Naive thymus-derived CD4-positive, alpha-beta T cell (primary cell): ENCODE data around the gene TUT4. TPM values are rescaled to one million over a fixed set of nuclear protein-coding genes. Genes with fewer than 3 reads are reported as not detected.

ENCODE experiments used
- ATAC-seq: fragments of 150-1000 bp; cut with Tn5 transposase; 2 replicates; pipeline ENCODE4 v1.10.0; 2021; ENCODE audit warnings: mild to moderate bottlenecking, moderate library complexity
- CTCF ChIA-PET: fragments of 350-600 bp; sonication (Branson Sonifier 250); formaldehyde crosslinking; loops from one replicate; lab custom pipeline; 2021; ENCODE audit warnings: antibody characterized with exemption; lab: Charles Lee
- POLR2A ChIA-PET: fragments of 350-600 bp; sonication (Branson Sonifier 250); formaldehyde crosslinking; loops from one replicate; lab custom pipeline; 2021; ENCODE audit warnings: antibody characterized with exemption, inconsistent platforms; lab: Charles Lee
- DNase-seq, 9 donors: peaks; one replicate each; pipeline versions ENCODE4 v3.0.0 to v3.0.0-alpha.2; 2020 to 2022; ENCODE audit warnings: mixed read lengths in 1 of 9
- H3K27ac ChIP-seq: one replicate; pipeline ENCODE4 v1.7.0; 2013; ENCODE audit warnings: mild to moderate bottlenecking, low read depth, low read length, moderate library complexity
- H3K27me3 ChIP-seq, 2 donors: one replicate each; pipeline ENCODE4 v1.7.0; 2013; ENCODE audit warnings: low read length in 2 of 2, mild to moderate bottlenecking in 2 of 2, moderate library complexity in 2 of 2; ENCODE audit not compliant: control insufficient read depth in 2 of 2, insufficient read depth in 2 of 2
- H3K36me3 ChIP-seq, 3 experiments: 1 replicate in 2 of 3; 2 replicates in 1 of 3; pipeline ENCODE4 v1.7.0; 2013; ENCODE audit warnings: low read length in 3 of 3, mild to moderate bottlenecking in 3 of 3, moderate library complexity in 1 of 3; ENCODE audit not compliant: insufficient read depth in 3 of 3, control insufficient read depth in 2 of 3
- H3K4me1 ChIP-seq, 2 donors: one replicate each; pipeline ENCODE4 v1.7.0; 2013; ENCODE audit warnings: low read length in 2 of 2, mild to moderate bottlenecking in 2 of 2, moderate library complexity in 1 of 2; ENCODE audit not compliant: control insufficient read depth in 2 of 2, insufficient read depth in 2 of 2
- H3K4me3 ChIP-seq: 2 replicates; pipeline ENCODE4 v1.7.0; 2013; ENCODE audit warnings: mild to moderate bottlenecking, low read length
- H3K9me3 ChIP-seq, 3 experiments: 1 replicate in 2 of 3; 2 replicates in 1 of 3; pipeline ENCODE4 v1.7.0; 2013; ENCODE audit warnings: low read length in 3 of 3; ENCODE audit not compliant: control insufficient read depth in 2 of 3
- H3K27ac Mint-ChIP-seq, 9 donors: one replicate each; pipeline ENCODE4 v1.8.0; 2020 to 2022; ENCODE audit warnings: mixed read lengths in 9 of 9, mild to moderate bottlenecking in 8 of 9, moderate library complexity in 5 of 9, inconsistent platforms in 2 of 9
- H3K27me3 Mint-ChIP-seq, 5 donors: one replicate each; pipeline ENCODE4 v1.8.0; 2021 to 2022; ENCODE audit warnings: mixed read lengths in 5 of 5, mild to moderate bottlenecking in 1 of 5
- H3K36me3 Mint-ChIP-seq, 5 donors: one replicate each; pipeline ENCODE4 v1.8.0; 2020 to 2022; ENCODE audit warnings: mixed read lengths in 5 of 5, mild to moderate bottlenecking in 3 of 5, inconsistent platforms in 1 of 5
- H3K4me1 Mint-ChIP-seq, 7 donors: one replicate each; pipeline ENCODE4 v1.8.0; 2020 to 2022; ENCODE audit warnings: mixed read lengths in 7 of 7, mild to moderate bottlenecking in 3 of 7, inconsistent platforms in 1 of 7
- H3K4me3 Mint-ChIP-seq, 10 donors: one replicate each; pipeline ENCODE4 v1.8.0; 2020 to 2022; ENCODE audit warnings: mild to moderate bottlenecking in 10 of 10, mixed read lengths in 10 of 10, moderate library complexity in 6 of 10, inconsistent platforms in 2 of 10
- H3K9me3 Mint-ChIP-seq, 11 donors: one replicate each; pipeline ENCODE4 v1.8.0; 2020 to 2022; ENCODE audit warnings: mixed read lengths in 11 of 11, mild to moderate bottlenecking in 4 of 11, inconsistent platforms in 1 of 11, moderate library complexity in 1 of 11
- intact Hi-C, 2 donors: fragments of 100-400 bp; cut with micrococcal nuclease; formaldehyde crosslinking; loops; one replicate each; pipeline ENCODE4 v1.15.1; 2023
- polyA plus RNA-seq, 2 donors: library from polyadenylated mRNA; unstranded; fragments of 300-500 nt; fragmentation: Illumina TruSeq; gene quantifications; one replicate each; pipeline ENCODE4 v1.2.3, GENCODE V29; 2021
- total RNA-seq, 6 experiments: library from RNA in 5 of 6; stranded (reverse) in 5 of 6; gene quantifications; 1 replicate in 5 of 6; 2 replicates in 1 of 6; pipeline ENCODE4 v1.2.3 and lab custom pipeline; 2021 to 2026

TUT4 gene
- total and polyA plus RNA-seq, 7 experiments from 2014 or later = 32.8 to 169 (median 127) TPM

- Histone ChIP-seq H3K27ac (no peak overlapping the region), H3K27me3 (no peaks in the 10 kb centered on the region), H3K4me3 (no peak overlapping the region), H3K9me3 (no peaks in the 10 kb centered on the region), H3K36me3 (peaks cover 4 to 14% (median 6%) of the 10 kb centered on the region in 3 experiments), H3K4me1 (no peaks in the 10 kb centered on the region)
- Mint-ChIP-seq H3K27me3 (no peaks in the 10 kb centered on the region), H3K4me1 (peaks cover 4 to 35% (median 30%) of the 10 kb centered on the region in 7 donors), H3K9me3 (no peaks in the 10 kb centered on the region), H3K27ac (peak overlapping the region in 6 of 9 donors; percentile 4 to 76 (median 56)), H3K4me3 (no peak overlapping the region), H3K36me3 (peaks cover 10 to 38% (median 32%) of the 10 kb centered on the region in 5 donors)
- ChIA-PET POLR2A (no interaction called here), CTCF (interaction anchor here (0.5 kb wide), 1 partner anchor 227 kb away, joined by 3 read pairs; no protein-coding TSS in a partner anchor)
- no peak for DNase-seq
- intact Hi-C loops = no loop called here
- ATAC-seq = no peak
Measured at GRCh38 chr1:52503706-52504105, 49.2 kb downstream of the TUT4 start.

- Mint-ChIP-seq H3K4me1 (peaks cover 4 to 33% (median 26%) of the 10 kb centered on the region in 7 donors), H3K27me3 (no peaks in the 10 kb centered on the region), H3K9me3 (peaks cover 0 to under 1% (median 0%) of the 10 kb centered on the region in 11 donors), H3K4me3 (no peak overlapping the region), H3K36me3 (peaks cover 10 to 39% (median 28%) of the 10 kb centered on the region in 5 donors), H3K27ac (peak overlapping the region in 4 of 9 donors; percentile 0 to 47 (median 18))
- DNase-seq (no peak), ATAC-seq (no peak)
- ChIA-PET CTCF (interaction anchor here (1.0 kb wide), 1 partner anchor 12 kb away, joined by 6 read pairs; no protein-coding TSS in a partner anchor), POLR2A (no interaction called here)
- peaks cover 4 to 14% (median 6%) of the 10 kb centered on the region in 3 experiments for H3K36me3 ChIP-seq
- intact Hi-C loops = no loop called here
- no peaks in the 10 kb centered on the region for H3K4me1 ChIP-seq
- H3K27me3 ChIP-seq = no peaks in the 10 kb centered on the region
- H3K4me3 ChIP-seq = no peak overlapping the region
- no peaks in the 10 kb centered on the region for H3K9me3 ChIP-seq
- H3K27ac ChIP-seq = no peak overlapping the region
Measured at GRCh38 chr1:52502789-52503188, 50.1 kb downstream of the TUT4 start.

- POLR2A ChIA-PET = interaction anchor here (0.6 kb wide), 1 partner anchor 66 kb away, joined by 8 read pairs; no protein-coding TSS in a partner anchor
- CTCF ChIA-PET = no interaction called here
- no peaks in the 10 kb centered on the region for H3K9me3 ChIP-seq
- DNase-seq (no peak), ATAC-seq (no peak)
- H3K4me3 Mint-ChIP-seq = no peak overlapping the region
- H3K4me1 ChIP-seq = no peaks in the 10 kb centered on the region
- peaks cover 0 to 6% (median 0%) of the 10 kb centered on the region in 7 donors for H3K4me1 Mint-ChIP-seq
- H3K36me3 Mint-ChIP-seq = peaks cover 0 to 26% (median 6%) of the 10 kb centered on the region in 5 donors
- H3K27ac ChIP-seq = no peak overlapping the region
- H3K27ac Mint-ChIP-seq = peak overlapping the region in 5 of 9 donors; percentile 9 to 81 (median 38)
- H3K36me3 ChIP-seq = peaks cover 0 to 38% (median 4%) of the 10 kb centered on the region in 3 experiments
- no peaks in the 10 kb centered on the region for H3K9me3 Mint-ChIP-seq
- H3K4me3 ChIP-seq = no peak overlapping the region
- no peaks in the 10 kb centered on the region for H3K27me3 Mint-ChIP-seq
- no peaks in the 10 kb centered on the region for H3K27me3 ChIP-seq
- intact Hi-C loops = loop anchor here in 1 of 2 donors (5.0 kb wide), 2 partner anchors 200 to 345 kb away; partner anchors contain the start of gene ZFYVE9
Measured at GRCh38 chr1:52487632-52488031, 65.3 kb downstream of the TUT4 start.

GRCh38 chr1:52482326-52483004 is 70.4 kb downstream of the TUT4 start:
- Mint-ChIP-seq H3K4me1 (no peaks in the 10 kb centered on the region), H3K36me3 (peaks cover 0 to 10% (median 4%) of the 10 kb centered on the region in 5 donors), H3K27ac (peak overlapping the region in 1 of 9 donors; percentile 29), H3K27me3 (no peaks in the 10 kb centered on the region), H3K4me3 (no peak overlapping the region), H3K9me3 (no peaks in the 10 kb centered on the region)
- DNase-seq (no peak), ATAC-seq (no peak)
- Histone ChIP-seq H3K4me3 (no peak overlapping the region), H3K9me3 (no peaks in the 10 kb centered on the region), H3K4me1 (no peaks in the 10 kb centered on the region), H3K27me3 (no peaks in the 10 kb centered on the region), H3K36me3 (peaks cover 0 to 32% (median 9%) of the 10 kb centered on the region in 3 experiments), H3K27ac (no peak overlapping the region)
- intact Hi-C loops = no loop called here
- POLR2A ChIA-PET = no interaction called here
- CTCF ChIA-PET = interaction anchor here (0.5 kb wide), 1 partner anchor 204 kb away, joined by 3 read pairs; no protein-coding TSS in a partner anchor

GRCh38 chr1:52479076-52479475 is 73.8 kb downstream of the TUT4 start:
- no peak for DNase-seq
- no peaks in the 10 kb centered on the region for H3K27me3 Mint-ChIP-seq
- Histone ChIP-seq H3K4me3 (no peak overlapping the region), H3K9me3 (no peaks in the 10 kb centered on the region), H3K27ac (no peak overlapping the region), H3K27me3 (no peaks in the 10 kb centered on the region), H3K4me1 (no peaks in the 10 kb centered on the region), H3K36me3 (peaks cover 0 to 33% (median 18%) of the 10 kb centered on the region in 3 experiments)
- intact Hi-C loops = no loop called here
- POLR2A ChIA-PET = no interaction called here
- no peak for ATAC-seq
- peaks cover 4 to 23% (median 10%) of the 10 kb centered on the region in 5 donors for H3K36me3 Mint-ChIP-seq
- H3K27ac Mint-ChIP-seq = no peak overlapping the region
- CTCF ChIA-PET = no interaction called here
- H3K9me3 Mint-ChIP-seq = no peaks in the 10 kb centered on the region
- H3K4me3 Mint-ChIP-seq = no peak overlapping the region
- peaks cover 0 to 9% (median 8%) of the 10 kb centered on the region in 7 donors for H3K4me1 Mint-ChIP-seq

GRCh38 chr1:52477876-52478275 is 75.0 kb downstream of the TUT4 start:
- H3K27ac Mint-ChIP-seq = peak overlapping the region in 1 of 9 donors; percentile 17
- no peaks in the 10 kb centered on the region for H3K4me1 ChIP-seq
- CTCF ChIA-PET = no interaction called here
- H3K4me3 Mint-ChIP-seq = no peak overlapping the region
- no peak for ATAC-seq
- POLR2A ChIA-PET = interaction anchor here (0.6 to 0.8 kb wide), 2 partner anchors 54 to 139 kb away, joined by 3 read pairs; no protein-coding TSS in a partner anchor
- H3K4me3 ChIP-seq = no peak overlapping the region
- DNase-seq = no peak
- no peak overlapping the region for H3K27ac ChIP-seq
- peaks cover 0 to 17% (median 8%) of the 10 kb centered on the region in 7 donors for H3K4me1 Mint-ChIP-seq
- H3K9me3 Mint-ChIP-seq = no peaks in the 10 kb centered on the region
- peaks cover 0 to 33% (median 18%) of the 10 kb centered on the region in 3 experiments for H3K36me3 ChIP-seq
- no peaks in the 10 kb centered on the region for H3K27me3 ChIP-seq
- intact Hi-C loops = no loop called here
- no peaks in the 10 kb centered on the region for H3K9me3 ChIP-seq
- no peaks in the 10 kb centered on the region for H3K27me3 Mint-ChIP-seq
- H3K36me3 Mint-ChIP-seq = peaks cover 4 to 29% (median 10%) of the 10 kb centered on the region in 5 donors
